Type B pancreatic cell (in vitro differentiated cells): ENCODE data around the gene KCP. TPM values are rescaled to one million over a fixed set of nuclear protein-coding genes. Genes with fewer than 3 reads are reported as not detected.

ENCODE experiments used
- DNase-seq: peaks from one replicate; pipeline ENCODE4 v3.0.0; 2021; ENCODE audit warnings: mixed read lengths; ENCODE audit not compliant: unreplicated experiment; ENCODE audit errors: extremely low spot score
- H3K27ac Mint-ChIP-seq: 2 replicates; pipeline ENCODE4 v1.8.0; 2021; ENCODE audit warnings: mild to moderate bottlenecking, mixed read lengths
- H3K27me3 Mint-ChIP-seq: 2 replicates; pipeline ENCODE4 v1.8.0; 2021; ENCODE audit warnings: mixed read lengths
- H3K36me3 Mint-ChIP-seq: 2 replicates; pipeline ENCODE4 v1.8.0; 2021; ENCODE audit warnings: mixed read lengths
- H3K4me1 Mint-ChIP-seq: one replicate; pipeline ENCODE4 v1.8.0; 2021; ENCODE audit warnings: mixed read lengths; ENCODE audit not compliant: unreplicated experiment
- H3K4me3 Mint-ChIP-seq: 2 replicates; pipeline ENCODE4 v1.8.0; 2021; ENCODE audit warnings: mild to moderate bottlenecking, mixed read lengths
- H3K9me3 Mint-ChIP-seq: 2 replicates; pipeline ENCODE4 v1.8.0; 2021; ENCODE audit warnings: mixed read lengths
- CTCF ChIP-seq: fragments of 200-600 bp; sonication (generic); conservative IDR thresholded peaks from 2 replicates; pipeline ENCODE4 v1.5.0; 2021; ENCODE audit warnings: antibody characterized with exemption, mild to moderate bottlenecking
- total RNA-seq: library from RNA; stranded (reverse); gene quantifications from 2 replicates; pipeline ENCODE4 v1.2.1, GENCODE V29; 2021; ENCODE audit warnings: low replicate concordance

The KCP gene
- total RNA-seq, 1 donor from 2014 or later = 4.2 TPM

- Mint-ChIP-seq H3K27me3 (no peaks in the 10 kb centered on the region), H3K4me3 (no peak overlapping the region), H3K27ac (no peak overlapping the region), H3K4me1 (no peaks in the 10 kb centered on the region), H3K9me3 (no peaks in the 10 kb centered on the region), H3K36me3 (no peaks in the 10 kb centered on the region)
- DNase-seq = no peak
- no peak for TF ChIP-seq CTCF
Observed at GRCh38 chr7:128843938-128844621, 66.4 kb downstream of the KCP start.

GRCh38 chr7:128842674-128843641, 67.6 kb downstream of the KCP start:
- Mint-ChIP-seq H3K27me3 (no peaks in the 10 kb centered on the region), H3K9me3 (no peaks in the 10 kb centered on the region), H3K4me1 (no peaks in the 10 kb centered on the region), H3K36me3 (no peaks in the 10 kb centered on the region), H3K4me3 (no peak overlapping the region), H3K27ac (no peak overlapping the region)
- TF ChIP-seq CTCF = no peak
- DNase-seq = no peak

- no peaks in the 10 kb centered on the region for H3K9me3 Mint-ChIP-seq
- no peak for DNase-seq
- no peaks in the 10 kb centered on the region for H3K4me1 Mint-ChIP-seq
- no peaks in the 10 kb centered on the region for H3K27me3 Mint-ChIP-seq
- no peak overlapping the region for H3K27ac Mint-ChIP-seq
- no peaks in the 10 kb centered on the region for H3K36me3 Mint-ChIP-seq
- peak; percentile 80 for TF ChIP-seq CTCF
- H3K4me3 Mint-ChIP-seq = no peak overlapping the region
Observed at GRCh38 chr7:128841921-128842673, 68.4 kb downstream of the KCP start.

GRCh38 chr7:128841171-128841690, 69.3 kb downstream of the KCP start:
- DNase-seq = no peak
- Mint-ChIP-seq H3K27me3 (no peaks in the 10 kb centered on the region), H3K9me3 (no peaks in the 10 kb centered on the region), H3K4me1 (no peaks in the 10 kb centered on the region), H3K36me3 (no peaks in the 10 kb centered on the region), H3K4me3 (no peak overlapping the region), H3K27ac (no peak overlapping the region)
- TF ChIP-seq CTCF = no peak

- Mint-ChIP-seq H3K27ac (no peak overlapping the region), H3K4me1 (no peaks in the 10 kb centered on the region), H3K36me3 (no peaks in the 10 kb centered on the region), H3K27me3 (no peaks in the 10 kb centered on the region), H3K9me3 (no peaks in the 10 kb centered on the region), H3K4me3 (no peak overlapping the region)
- TF ChIP-seq CTCF = no peak
- DNase-seq = no peak
Observed at GRCh38 chr7:128840326-128841170, 70.0 kb downstream of the KCP start.
